IPS-20b (cell line): Measurements from ENCODE around the gene FURIN.
"Not testable (repeated sequence)": the region's sequence is repeated elsewhere in the genome, so short reads cannot be mapped to it uniquely, and the experiment has no call there.

Experiments
- H3K27ac ChIP-seq: one replicate; pipeline ENCODE4 v1.5.1; 2013; ENCODE audit warnings: low read length
- H3K27me3 ChIP-seq: 2 replicates; pipeline ENCODE4 v1.6.1; 2013; ENCODE audit warnings: mild to moderate bottlenecking, low read length, inconsistent platforms; ENCODE audit not compliant: insufficient read depth
- H3K36me3 ChIP-seq: 2 replicates; pipeline ENCODE4 v1.6.1; 2013; ENCODE audit warnings: low read depth, mild to moderate bottlenecking, inconsistent platforms, low read length, moderate library complexity; ENCODE audit not compliant: insufficient read depth
- H3K4me1 ChIP-seq: 2 replicates; pipeline ENCODE4 v1.6.1; 2013; ENCODE audit warnings: mild to moderate bottlenecking, control low read depth, inconsistent platforms, low read length, moderate library complexity; ENCODE audit not compliant: insufficient read depth
- H3K4me3 ChIP-seq: 2 replicates; pipeline ENCODE4 v1.5.1; 2013; ENCODE audit warnings: mild to moderate bottlenecking, low read length, inconsistent platforms
- H3K9ac ChIP-seq: 2 replicates; pipeline ENCODE4 v1.6.1; 2013; ENCODE audit warnings: low read depth, mild to moderate bottlenecking, inconsistent platforms, low read length, moderate library complexity
- H3K9me3 ChIP-seq: 2 replicates; pipeline ENCODE4 v1.6.1; 2013; ENCODE audit warnings: mild to moderate bottlenecking, low read depth, low read length, inconsistent platforms; ENCODE audit not compliant: insufficient read depth

The FURIN gene

GRCh38 chr15:90872486-90873184 lies 4.2 kb downstream of the FURIN start:
- no peaks in the 10 kb centered on the region for H3K9me3 ChIP-seq
- peaks cover 10% of the 10 kb centered on the region; the same call in 1 of the 2 replicates for H3K36me3 ChIP-seq
- H3K9ac ChIP-seq, result no peak overlapping the region
- H3K4me3 ChIP-seq, result peak overlapping the region; percentile 70
- H3K4me1 ChIP-seq, result peaks cover 40% of the 10 kb centered on the region
- H3K27me3 ChIP-seq, result no peaks in the 10 kb centered on the region
- no peak overlapping the region for H3K27ac ChIP-seq

GRCh38 chr15:90873488-90873997 lies 5.2 kb downstream of the FURIN start:
- H3K27ac ChIP-seq, result no peak overlapping the region
- H3K9me3 ChIP-seq, result no peaks in the 10 kb centered on the region

GRCh38 chr15:90873998-90874605 lies 5.7 kb downstream of the FURIN start:
- H3K27ac ChIP-seq, result no peak overlapping the region
- H3K9me3 ChIP-seq, result no peaks in the 10 kb centered on the region
- H3K4me1 ChIP-seq, result peaks cover 31% of the 10 kb centered on the region
- H3K9ac ChIP-seq, result peak overlapping the region; percentile 1; the same call in 1 of the 2 replicates
- no peaks in the 10 kb centered on the region for H3K27me3 ChIP-seq
- peaks cover 19% of the 10 kb centered on the region for H3K36me3 ChIP-seq
- H3K4me3 ChIP-seq, result 0 out of 2 replicates have a peak overlapping the region, but pooled peaks have one; percentile 5

More at GRCh38 chr15:90873488-90873997, 5.2 kb downstream of the FURIN start:
- Histone ChIP-seq H3K27me3 (no peaks in the 10 kb centered on the region), H3K4me3 (0 out of 2 replicates have a peak overlapping the region, but pooled peaks have one; percentile 5), H3K9ac (peak overlapping the region; percentile 1; the same call in 1 of the 2 replicates), H3K4me1 (peaks cover 36% of the 10 kb centered on the region), H3K36me3 (peaks cover 14% of the 10 kb centered on the region; the same call in 1 of the 2 replicates)

GRCh38 chr15:90874986-90875385 lies 6.6 kb downstream of the FURIN start:
- peaks cover 22% of the 10 kb centered on the region for H3K4me1 ChIP-seq
- H3K36me3 ChIP-seq, result peaks cover 28% of the 10 kb centered on the region
- H3K4me3 ChIP-seq, H3K27me3 ChIP-seq, H3K9ac ChIP-seq, H3K9me3 ChIP-seq, H3K27ac ChIP-seq: not testable (repeated sequence)

- H3K27ac ChIP-seq, result no peak overlapping the region
- peaks cover 19% of the 10 kb centered on the region for H3K4me1 ChIP-seq
- no peaks in the 10 kb centered on the region for H3K9me3 ChIP-seq
- no peaks in the 10 kb centered on the region for H3K27me3 ChIP-seq
- H3K4me3 ChIP-seq, result no peak overlapping the region
- peaks cover 34% of the 10 kb centered on the region for H3K36me3 ChIP-seq
- H3K9ac ChIP-seq, result no peak overlapping the region
Observed at GRCh38 chr15:90875549-90875981, 7.2 kb downstream of the FURIN start.

- Histone ChIP-seq H3K4me1 (peaks cover 19% of the 10 kb centered on the region), H3K9me3 (no peaks in the 10 kb centered on the region), H3K27me3 (no peaks in the 10 kb centered on the region), H3K4me3 (no peak overlapping the region), H3K27ac (no peak overlapping the region), H3K36me3 (peaks cover 38% of the 10 kb centered on the region), H3K9ac (no peak overlapping the region)
Observed at GRCh38 chr15:90876046-90876445, 7.7 kb downstream of the FURIN start.

GRCh38 chr15:90876512-90877170 lies 8.3 kb downstream of the FURIN start:
- H3K4me1 ChIP-seq, result peaks cover 19% of the 10 kb centered on the region
- H3K9me3 ChIP-seq, result no peaks in the 10 kb centered on the region
- H3K9ac ChIP-seq, result no peak overlapping the region
- peaks cover 38% of the 10 kb centered on the region for H3K36me3 ChIP-seq
- H3K27ac ChIP-seq, result no peak overlapping the region
- no peak overlapping the region for H3K4me3 ChIP-seq
- H3K27me3 ChIP-seq, result no peaks in the 10 kb centered on the region

GRCh38 chr15:90877315-90877714 lies 8.9 kb downstream of the FURIN start:
- Histone ChIP-seq H3K27ac (no peak overlapping the region), H3K4me1 (peaks cover 18% of the 10 kb centered on the region), H3K36me3 (peaks cover 38% of the 10 kb centered on the region)

GRCh38 chr15:90877996-90878395 lies 9.6 kb downstream of the FURIN start:
- peaks cover 38% of the 10 kb centered on the region for H3K36me3 ChIP-seq

More at GRCh38 chr15:90877315-90877714, 8.9 kb downstream of the FURIN start:
- no peaks in the 10 kb centered on the region for H3K9me3 ChIP-seq
- no peak overlapping the region for H3K9ac ChIP-seq
- H3K4me3 ChIP-seq, result no peak overlapping the region
- no peaks in the 10 kb centered on the region for H3K27me3 ChIP-seq

GRCh38 chr15:90878660-90879059 lies 10.3 kb downstream of the FURIN start:
- Histone ChIP-seq H3K36me3 (peaks cover 38% of the 10 kb centered on the region), H3K9ac (no peak overlapping the region), H3K4me3 (no peak overlapping the region), H3K4me1 (peaks cover 10% of the 10 kb centered on the region; the same call in 1 of the 2 replicates), H3K9me3 (no peaks in the 10 kb centered on the region), H3K27me3 (no peaks in the 10 kb centered on the region), H3K27ac (no peak overlapping the region)

More at GRCh38 chr15:90877996-90878395, 9.6 kb downstream of the FURIN start:
- H3K27me3 ChIP-seq, result no peaks in the 10 kb centered on the region
- no peak overlapping the region for H3K9ac ChIP-seq
- H3K27ac ChIP-seq, result no peak overlapping the region
- peaks cover 11% of the 10 kb centered on the region for H3K4me1 ChIP-seq
- H3K9me3 ChIP-seq, result no peaks in the 10 kb centered on the region
- H3K4me3 ChIP-seq, result no peak overlapping the region

GRCh38 chr15:90879730-90880366 lies 11.5 kb downstream of the FURIN start:
- Histone ChIP-seq H3K4me3 (no peak overlapping the region), H3K36me3 (peaks cover 38% of the 10 kb centered on the region)

More at GRCh38 chr15:90879730-90880366, 11.5 kb downstream of the FURIN start:
- H3K9me3 ChIP-seq, result no peaks in the 10 kb centered on the region
- no peak overlapping the region for H3K27ac ChIP-seq
- H3K27me3 ChIP-seq, result no peaks in the 10 kb centered on the region
- no peak overlapping the region for H3K9ac ChIP-seq
- H3K4me1 ChIP-seq, result peaks cover 9% of the 10 kb centered on the region; the same call in 1 of the 2 replicates
